HG03139 (cell line): ENCODE results near the gene CXCL10.
"Not testable (repeated sequence)": the region's sequence is repeated elsewhere in the genome, so short reads cannot be mapped to it uniquely, and the experiment has no call there.

Experiments used
- ATAC-seq: cut with Tn5 transposase; IDR thresholded peaks from one replicate; pipeline ENCODE4 v1.9.1; 2021; ENCODE audit not compliant: unreplicated experiment

The CXCL10 gene

DNA sequence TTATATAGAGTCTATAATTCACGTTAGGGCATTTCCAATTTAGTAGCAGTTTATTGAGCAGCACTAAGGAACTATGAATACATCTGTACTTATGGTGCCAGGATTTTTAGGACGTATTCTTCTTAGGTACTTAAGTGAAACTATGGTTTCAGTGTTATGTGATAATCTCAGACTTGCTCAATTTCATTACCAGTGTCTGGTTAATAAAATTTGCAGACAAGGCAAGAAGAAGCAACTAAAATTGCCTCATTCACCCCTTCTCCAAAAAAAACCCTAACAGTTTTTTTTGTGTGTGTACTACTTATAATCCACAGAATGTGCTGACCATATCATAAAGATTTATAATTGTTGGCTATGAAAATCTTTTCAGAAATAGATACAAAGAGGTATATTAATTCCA, 6.0 kb upstream of the CXCL10 start:
- ATAC-seq: no peak

- no peak for ATAC-seq
These were observed 5.1 kb upstream of the CXCL10 start for GRCh38 chr4:76028350-76028765.

- ATAC-seq: no peak
These were observed 768 bp upstream of the CXCL10 start for GRCh38 chr4:76024065-76024464.

GRCh38 chr4:76022677-76023076, 620 bp downstream of the CXCL10 start:
- ATAC-seq: no peak

GRCh38 chr4:76022031-76022430, 1.3 kb downstream of the CXCL10 start:
- no peak for ATAC-seq

GRCh38 chr4:76017056-76017686, 6.1 kb downstream of the CXCL10 start:
- no peak for ATAC-seq

DNA sequence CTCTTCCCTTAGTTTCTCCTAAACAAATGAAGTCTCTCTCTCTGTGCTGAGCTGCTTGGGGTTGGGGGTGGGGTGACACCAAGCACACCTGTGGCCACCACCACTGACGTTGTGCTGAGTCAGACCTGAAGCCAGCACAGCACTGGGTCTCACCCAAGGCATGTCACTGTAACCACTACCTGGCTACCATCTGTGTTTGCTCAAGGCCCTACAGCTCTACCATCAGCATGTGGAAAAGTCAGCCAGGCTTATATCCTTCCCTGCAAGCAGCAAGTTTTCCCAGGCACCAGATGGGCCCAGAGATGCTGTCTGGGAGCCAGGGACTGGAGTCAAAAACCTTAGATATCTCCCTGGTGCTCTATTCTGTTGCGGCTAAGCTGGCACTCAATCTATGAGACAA, 6.9 kb downstream of the CXCL10 start:
- ATAC-seq: peak; percentile 65

DNA sequence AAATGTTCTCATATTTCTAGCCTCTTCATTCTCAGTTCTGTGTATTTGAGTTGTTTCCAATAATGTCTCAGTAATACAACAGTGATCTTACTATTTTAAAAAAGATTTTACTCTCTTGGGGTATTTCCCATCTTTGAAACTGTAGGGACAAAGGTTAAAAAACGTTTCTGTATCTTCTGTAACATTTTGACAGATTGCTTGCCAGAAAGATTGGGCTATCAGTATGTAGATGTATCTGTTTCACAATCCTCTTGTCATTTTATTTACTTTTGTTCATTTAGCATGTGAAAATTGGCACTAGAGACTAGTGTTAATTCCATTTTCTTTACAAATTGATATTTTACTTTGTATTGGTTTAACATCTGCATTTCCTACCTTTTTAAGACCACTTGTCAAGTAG, 9.8 kb downstream of the CXCL10 start:
- ATAC-seq: no peak

DNA sequence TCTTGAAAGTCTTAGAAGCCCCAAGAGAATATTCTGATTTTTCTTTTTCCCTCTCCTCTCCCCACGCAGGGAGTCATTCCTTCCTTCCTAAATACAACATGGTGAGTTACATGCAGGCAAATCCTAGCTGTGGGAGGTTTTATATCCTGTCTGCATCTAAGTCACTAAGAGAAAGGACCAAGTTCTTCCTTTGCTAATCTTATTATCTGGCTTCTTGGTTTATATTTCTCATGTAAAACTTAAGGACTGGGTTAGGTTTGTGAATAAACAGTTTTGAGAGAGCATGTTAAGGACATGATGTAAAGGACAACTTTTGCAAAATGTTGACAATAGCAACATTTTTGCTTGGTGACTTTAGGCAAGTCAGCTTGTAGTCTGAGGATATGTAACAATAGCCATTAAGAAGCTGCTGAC, 10.9 kb downstream of the CXCL10 start:
- no peak for ATAC-seq

GRCh38 chr4:76011700-76012387, 11.5 kb downstream of the CXCL10 start:
- peak; percentile 37 for ATAC-seq

DNA sequence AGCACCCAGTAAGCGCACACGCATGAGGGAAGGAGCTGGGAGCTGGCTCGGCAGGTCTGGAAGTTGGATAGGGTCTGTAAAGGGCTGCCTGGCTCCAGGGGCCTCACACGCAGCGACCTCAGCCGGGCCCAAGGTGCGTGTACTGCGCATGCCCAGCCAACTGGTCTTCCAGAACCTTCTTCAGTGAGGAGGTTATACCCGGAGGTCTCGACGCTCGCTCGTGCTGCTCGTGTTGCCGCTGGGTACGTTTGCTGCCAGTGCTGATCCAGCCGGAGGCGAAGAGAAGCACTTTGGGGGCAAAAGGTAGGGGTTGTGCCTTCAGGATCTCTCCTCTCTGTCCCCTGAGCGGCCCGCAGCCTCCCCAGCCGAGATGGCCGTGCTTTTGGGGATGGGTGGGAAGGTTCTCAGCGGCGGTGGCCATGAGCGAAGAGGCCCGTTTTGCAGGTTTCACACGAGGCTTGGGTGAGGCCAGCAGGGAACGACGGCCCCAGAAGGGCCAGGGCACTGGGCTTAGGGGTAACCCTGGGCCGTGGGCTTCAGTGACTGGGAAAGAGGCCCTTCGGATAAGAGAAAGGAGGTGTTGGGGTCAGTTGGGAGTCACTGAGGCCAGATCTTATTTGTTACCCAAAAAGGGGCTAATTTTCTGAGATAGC, 12.2 kb downstream of the CXCL10 start:
- ATAC-seq: no peak

- no peak for ATAC-seq
These were observed 12.7 kb downstream of the CXCL10 start for GRCh38 chr4:76010576-76010975.

DNA sequence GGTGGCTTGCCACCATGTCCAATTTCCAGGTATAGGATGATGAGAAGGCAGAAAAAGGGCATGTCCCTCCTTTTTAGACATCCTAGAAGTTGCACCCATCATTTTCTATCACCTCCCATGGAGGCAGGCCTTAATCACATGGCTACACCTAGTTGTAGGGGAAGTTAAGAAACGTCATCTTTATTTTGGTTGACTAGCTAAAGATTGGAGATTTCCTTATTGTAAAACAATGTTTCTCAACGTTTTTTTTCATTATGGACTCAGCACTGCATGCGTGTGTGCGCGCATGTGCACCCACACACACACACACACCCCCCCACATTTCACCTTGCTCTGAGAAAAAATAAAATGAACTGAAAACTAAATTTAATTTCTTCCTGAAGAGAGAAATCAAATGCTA, 14.0 kb downstream of the CXCL10 start:
- ATAC-seq: no peak

GRCh38 chr4:76007089-76007862, 16.0 kb downstream of the CXCL10 start, which contains the start of gene CXCL9:
Gene CXCL9 (minus strand): TSS chr4:76007509. CDS start chr4:76007449, 60 bp downstream.
- ATAC-seq: no peak

- ATAC-seq: no peak
These were observed 19.7 kb downstream of the CXCL10 start for GRCh38 chr4:76003620-76004019.

GRCh38 chr4:76003035-76003434, 20.3 kb downstream of the CXCL10 start:
- no peak for ATAC-seq

DNA sequence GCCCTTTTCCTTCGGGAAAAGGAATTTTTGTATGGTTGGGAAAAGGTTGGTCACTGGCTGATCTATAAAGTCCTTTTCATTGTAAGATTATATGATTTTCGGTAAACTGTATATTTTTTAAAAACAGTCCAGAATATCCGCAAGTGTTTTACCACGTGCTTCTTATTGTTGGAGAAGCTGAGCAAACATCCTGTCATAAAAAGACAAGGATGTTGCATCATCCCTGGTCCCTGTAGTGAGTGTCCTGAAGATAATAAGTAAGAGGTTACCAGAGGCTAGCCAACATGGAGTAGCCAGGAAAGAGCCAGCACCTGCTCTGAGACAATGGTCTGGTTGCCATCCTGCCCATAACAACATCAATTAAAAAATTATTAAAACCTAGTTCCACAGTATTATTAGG, 21.1 kb downstream of the CXCL10 start:
- no peak for ATAC-seq

- no peak for ATAC-seq
These were observed 21.6 kb downstream of the CXCL10 start for GRCh38 chr4:76001700-76002099.

GRCh38 chr4:76000279-76000678, 23.0 kb downstream of the CXCL10 start:
- ATAC-seq: no peak

DNA sequence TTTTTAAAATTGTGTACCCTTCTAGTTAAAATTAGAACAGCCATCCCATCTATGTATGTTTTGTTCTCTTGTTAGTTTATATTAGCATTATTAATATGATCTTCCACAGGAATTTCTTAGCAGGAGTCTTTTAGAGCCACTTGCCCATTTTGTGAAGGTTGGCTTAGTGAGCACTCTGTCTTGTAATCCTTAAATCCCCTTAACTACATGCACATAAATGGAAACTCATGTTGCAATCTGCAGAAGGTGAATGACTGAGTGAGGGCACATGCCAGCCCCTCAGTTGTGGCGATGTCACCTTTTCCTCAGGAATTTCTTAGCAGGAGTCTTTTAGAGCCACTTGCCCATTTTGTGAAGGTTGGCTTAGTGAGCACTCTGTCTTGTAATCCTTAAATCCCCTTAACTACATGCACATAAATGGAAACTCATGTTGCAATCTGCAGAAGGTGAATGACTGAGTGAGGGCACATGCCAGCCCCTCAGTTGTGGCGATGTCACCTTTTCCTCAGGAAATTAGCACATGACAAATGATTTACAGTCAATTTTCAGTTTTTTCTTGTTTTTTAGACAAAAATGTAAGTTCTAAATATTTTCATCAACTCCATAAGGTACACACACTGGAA, 24.7 kb downstream of the CXCL10 start:
- not testable (repeated sequence) for ATAC-seq

DNA sequence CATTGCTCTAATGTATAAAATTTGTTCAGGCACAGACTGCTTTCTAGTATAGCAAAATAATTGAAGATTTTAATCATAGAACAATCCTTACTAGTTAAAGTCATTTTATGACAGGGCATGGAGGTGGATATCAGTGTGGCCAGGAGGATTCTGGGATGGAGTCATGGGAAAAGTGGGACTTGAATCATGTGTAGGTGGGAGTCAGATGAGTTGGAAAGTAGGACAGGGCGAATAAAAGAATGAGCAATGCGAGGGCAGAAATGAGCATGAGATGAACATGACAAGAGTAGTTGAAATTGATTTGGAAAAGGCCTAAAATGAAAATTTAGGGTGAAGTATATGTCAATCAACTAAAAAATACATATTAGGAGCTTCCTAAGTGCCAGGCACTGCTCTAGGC, 25.4 kb downstream of the CXCL10 start:
- no peak for ATAC-seq
